Immature natural killer cell (primary cell): ENCODE measurements around the gene TTLL4. TPM values are rescaled to one million over a fixed set of nuclear protein-coding genes. Genes with fewer than 3 reads are reported as not detected.

Experiments used
- DNase-seq, 3 donors: peaks; one replicate each; pipeline ENCODE4 v3.0.0; 2022; ENCODE audit warnings: mixed read lengths in 1 of 3
- H3K27ac Mint-ChIP-seq, 6 donors: one replicate each; pipeline ENCODE4 v1.8.0; 2020; ENCODE audit warnings: mixed read lengths in 6 of 6, mild to moderate bottlenecking in 5 of 6, inconsistent platforms in 4 of 6, moderate library complexity in 3 of 6
- H3K27me3 Mint-ChIP-seq, 3 donors: one replicate each; pipeline ENCODE4 v1.8.0; 2020 to 2021; ENCODE audit warnings: low read depth in 3 of 3, mild to moderate bottlenecking in 3 of 3, mixed read lengths in 3 of 3, moderate library complexity in 3 of 3, inconsistent platforms in 1 of 3
- H3K36me3 Mint-ChIP-seq, 3 donors: one replicate each; pipeline ENCODE4 v1.8.0; 2020; ENCODE audit warnings: mixed read lengths in 3 of 3, inconsistent platforms in 2 of 3, mild to moderate bottlenecking in 2 of 3
- H3K4me1 Mint-ChIP-seq, 2 donors: one replicate each; pipeline ENCODE4 v1.8.0; 2020; ENCODE audit warnings: inconsistent platforms in 2 of 2, mild to moderate bottlenecking in 2 of 2, mixed read lengths in 2 of 2, moderate library complexity in 1 of 2
- H3K4me3 Mint-ChIP-seq, 5 donors: one replicate each; pipeline ENCODE4 v1.8.0; 2020; ENCODE audit warnings: mild to moderate bottlenecking in 5 of 5, mixed read lengths in 5 of 5, inconsistent platforms in 3 of 5, moderate library complexity in 3 of 5
- H3K9me3 Mint-ChIP-seq, 6 donors: one replicate each; pipeline ENCODE4 v1.8.0; 2020; ENCODE audit warnings: mild to moderate bottlenecking in 6 of 6, mixed read lengths in 6 of 6, inconsistent platforms in 4 of 6, moderate library complexity in 3 of 6
- polyA plus RNA-seq, 3 donors: library from polyadenylated mRNA; unstranded; fragments of 300-500 nt; fragmentation: Illumina TruSeq; gene quantifications; one replicate each; pipeline ENCODE4 v1.2.3, GENCODE V29; 2021

TTLL4 gene
- polyA plus RNA-seq, 3 donors from 2014 or later: 0.14 to 5.4 (median 3.8) TPM

- H3K9me3 Mint-ChIP-seq: peaks cover 0 to 4% (median 0%) of the 10 kb centered on the region in 6 donors
- no peak overlapping the region for H3K27ac Mint-ChIP-seq
- H3K36me3 Mint-ChIP-seq: no peaks in the 10 kb centered on the region
- no peak for DNase-seq
- H3K4me1 Mint-ChIP-seq: peaks cover 0 to 3% of the 10 kb centered on the region in 2 donors
- no peak overlapping the region for H3K4me3 Mint-ChIP-seq
- H3K27me3 Mint-ChIP-seq: peaks cover 8 to 24% (median 21%) of the 10 kb centered on the region in 3 donors
These were observed 75.5 kb downstream of the TTLL4 start for GRCh38 chr2:218786133-218786532.

GRCh38 chr2:218788529-218789255, 78.1 kb downstream of the TTLL4 start:
- H3K36me3 Mint-ChIP-seq: no peaks in the 10 kb centered on the region
- no peak for DNase-seq
- H3K27ac Mint-ChIP-seq: no peak overlapping the region
- peaks cover 0 to 1% (median 0%) of the 10 kb centered on the region in 6 donors for H3K9me3 Mint-ChIP-seq
- peaks cover 2 to 11% (median 3%) of the 10 kb centered on the region in 3 donors for H3K27me3 Mint-ChIP-seq
- H3K4me1 Mint-ChIP-seq: no peaks in the 10 kb centered on the region
- H3K4me3 Mint-ChIP-seq: no peak overlapping the region

GRCh38 chr2:218792433-218792832, 81.8 kb downstream of the TTLL4 start:
- Mint-ChIP-seq H3K36me3 (no peaks in the 10 kb centered on the region), H3K27ac (no peak overlapping the region), H3K4me3 (no peak overlapping the region), H3K27me3 (peaks cover 3 to 6% (median 4%) of the 10 kb centered on the region in 3 donors), H3K4me1 (no peaks in the 10 kb centered on the region), H3K9me3 (no peaks in the 10 kb centered on the region)
- DNase-seq: no peak

GRCh38 chr2:218796691-218797090, 86.1 kb downstream of the TTLL4 start:
- no peaks in the 10 kb centered on the region for H3K36me3 Mint-ChIP-seq
- no peaks in the 10 kb centered on the region for H3K9me3 Mint-ChIP-seq
- H3K4me3 Mint-ChIP-seq: no peak overlapping the region
- peaks cover 2 to 5% (median 5%) of the 10 kb centered on the region in 3 donors for H3K27me3 Mint-ChIP-seq
- no peak for DNase-seq
- H3K27ac Mint-ChIP-seq: no peak overlapping the region
- H3K4me1 Mint-ChIP-seq: no peaks in the 10 kb centered on the region

- H3K9me3 Mint-ChIP-seq: peaks cover 0 to under 1% (median 0%) of the 10 kb centered on the region in 6 donors
- H3K4me1 Mint-ChIP-seq: peaks cover 4 to 5% of the 10 kb centered on the region in 2 donors
- no peak overlapping the region for H3K4me3 Mint-ChIP-seq
- DNase-seq: no peak
- peaks cover 4 to 10% (median 6%) of the 10 kb centered on the region in 3 donors for H3K27me3 Mint-ChIP-seq
- no peaks in the 10 kb centered on the region for H3K36me3 Mint-ChIP-seq
- H3K27ac Mint-ChIP-seq: no peak overlapping the region
These were observed 88.3 kb downstream of the TTLL4 start for GRCh38 chr2:218798767-218799504.

GRCh38 chr2:218799990-218800389, 89.4 kb downstream of the TTLL4 start:
- Mint-ChIP-seq H3K4me3 (no peak overlapping the region), H3K36me3 (peaks cover 0 to 3% (median 0%) of the 10 kb centered on the region in 3 donors), H3K4me1 (peaks cover 4 to 5% of the 10 kb centered on the region in 2 donors), H3K9me3 (peaks cover 0 to 11% (median 7%) of the 10 kb centered on the region in 6 donors), H3K27me3 (peaks cover 9 to 15% (median 10%) of the 10 kb centered on the region in 3 donors), H3K27ac (no peak overlapping the region)
- DNase-seq: no peak

GRCh38 chr2:218802386-218802994, 91.9 kb downstream of the TTLL4 start:
- DNase-seq: peak in 2 of 3 donors; percentile 0 to 13
- Mint-ChIP-seq H3K27ac (no peak overlapping the region), H3K4me3 (no peak overlapping the region), H3K27me3 (peaks cover 10 to 16% (median 12%) of the 10 kb centered on the region in 3 donors), H3K36me3 (peaks cover 0 to 7% (median 0%) of the 10 kb centered on the region in 3 donors), H3K4me1 (peaks cover 4 to 5% of the 10 kb centered on the region in 2 donors), H3K9me3 (peaks cover 0 to 17% (median 9%) of the 10 kb centered on the region in 6 donors)

GRCh38 chr2:218804817-218805216, 94.2 kb downstream of the TTLL4 start:
- DNase-seq: no peak
- no peak overlapping the region for H3K4me3 Mint-ChIP-seq
- peaks cover 0 to 7% (median 0%) of the 10 kb centered on the region in 3 donors for H3K36me3 Mint-ChIP-seq
- peaks cover 0 to 17% (median 9%) of the 10 kb centered on the region in 6 donors for H3K9me3 Mint-ChIP-seq
- no peak overlapping the region for H3K27ac Mint-ChIP-seq
- H3K27me3 Mint-ChIP-seq: peaks cover 7 to 22% (median 13%) of the 10 kb centered on the region in 3 donors
- peaks cover 4 to 5% of the 10 kb centered on the region in 2 donors for H3K4me1 Mint-ChIP-seq

Other genes with a start within 250 kb of the TTLL4 start
- gene USP37, start 142.5 kb upstream of the TTLL4 start, polyA plus RNA-seq: 1 to 10 TPM; 4.3 to 7.7 (median 6.1) TPM
- gene CNOT9, start 142.0 kb upstream of the TTLL4 start, polyA plus RNA-seq: 10 to 100 TPM; 17.7 to 22.3 (median 19.9) TPM
- gene PLCD4, start 102.9 kb upstream of the TTLL4 start, polyA plus RNA-seq: under 1 TPM in 1 of 3 donors, not detected in 2; 0.71 TPM
- 10 to 100 TPM in 1 of 3 donors, 1 to 10 TPM in 1, not detected in 1; 2.8 to 18.2 TPM for gene ZNF142, start 51.2 kb upstream of the TTLL4 start, polyA plus RNA-seq
- 10 to 100 TPM; 15.7 to 25.3 (median 16.8) TPM for gene BCS1L, start 51.2 kb upstream of the TTLL4 start, polyA plus RNA-seq
- gene RNF25, start 38.8 kb upstream of the TTLL4 start, polyA plus RNA-seq: 10 to 100 TPM in 2 of 3 donors, 1 to 10 TPM in 1; 7.7 to 16.7 (median 16.3) TPM
- gene STK36, start 38.7 kb upstream of the TTLL4 start, polyA plus RNA-seq: 1 to 10 TPM; 3.0 to 3.9 (median 3.9) TPM
- under 1 TPM in 2 of 3 donors, not detected in 1; 0.34 to 0.60 TPM for gene CYP27A1, start 71.3 kb downstream of the TTLL4 start, polyA plus RNA-seq
- not detected for gene PRKAG3, start 121.0 kb downstream of the TTLL4 start, polyA plus RNA-seq
- under 1 TPM in 1 of 3 donors, not detected in 2; 0.22 TPM for gene WNT6, start 149.0 kb downstream of the TTLL4 start, polyA plus RNA-seq
- under 1 TPM in 1 of 3 donors, not detected in 2; 0.19 TPM for gene WNT10A, start 170.0 kb downstream of the TTLL4 start, polyA plus RNA-seq
- gene CDK5R2, start 248.8 kb downstream of the TTLL4 start, polyA plus RNA-seq: not detected